Activated CD4-positive, CD25-positive, alpha-beta regulatory T cell (primary cell): ENCODE data around the gene NPAS3.

Experiments used
- DNase-seq, 4 experiments: peaks; one replicate each; lab custom pipeline; 2025; lab: John Stamatoyannopoulos, UW

NPAS3 gene

DNA sequence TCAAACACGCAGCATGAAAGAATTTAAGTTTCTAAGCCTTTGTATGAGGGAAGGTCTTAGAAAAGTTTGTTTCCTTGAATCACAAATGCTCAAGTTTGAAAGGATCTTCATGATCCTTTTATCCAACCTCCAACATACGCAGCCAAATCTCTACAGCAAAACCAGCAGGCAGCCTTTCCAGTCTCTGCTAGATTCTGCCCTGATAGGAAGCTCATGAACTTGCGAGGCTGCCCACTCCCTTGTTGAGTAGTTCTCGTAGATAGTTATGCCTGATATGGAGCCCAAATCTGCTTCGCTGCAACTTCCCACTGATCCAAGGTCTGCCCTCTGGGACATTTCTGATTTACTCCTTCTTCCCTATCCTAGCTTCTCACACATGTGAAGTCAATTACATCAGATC is 739.3 kb downstream of the NPAS3 start:
- DNase-seq: no peak

DNA sequence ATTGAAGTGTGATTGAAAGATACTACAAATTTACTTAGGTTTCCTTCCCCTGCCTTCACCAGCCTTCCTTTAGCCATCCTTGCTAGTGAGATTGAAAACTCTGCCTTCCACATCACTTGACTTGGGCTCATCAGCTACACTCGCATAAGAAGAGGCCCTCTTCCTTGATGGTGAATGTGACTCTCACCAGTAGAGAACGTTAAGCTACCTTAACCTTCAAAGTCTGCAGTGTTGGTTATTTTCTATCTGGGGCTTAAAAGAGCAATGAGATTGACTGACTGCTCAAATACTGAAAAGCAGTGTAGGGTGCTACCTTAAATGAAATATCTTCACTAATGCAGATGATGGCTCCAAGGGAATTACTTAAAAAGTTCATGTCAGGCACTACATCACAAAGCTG is 740.3 kb downstream of the NPAS3 start:
- DNase-seq: no peak

DNA sequence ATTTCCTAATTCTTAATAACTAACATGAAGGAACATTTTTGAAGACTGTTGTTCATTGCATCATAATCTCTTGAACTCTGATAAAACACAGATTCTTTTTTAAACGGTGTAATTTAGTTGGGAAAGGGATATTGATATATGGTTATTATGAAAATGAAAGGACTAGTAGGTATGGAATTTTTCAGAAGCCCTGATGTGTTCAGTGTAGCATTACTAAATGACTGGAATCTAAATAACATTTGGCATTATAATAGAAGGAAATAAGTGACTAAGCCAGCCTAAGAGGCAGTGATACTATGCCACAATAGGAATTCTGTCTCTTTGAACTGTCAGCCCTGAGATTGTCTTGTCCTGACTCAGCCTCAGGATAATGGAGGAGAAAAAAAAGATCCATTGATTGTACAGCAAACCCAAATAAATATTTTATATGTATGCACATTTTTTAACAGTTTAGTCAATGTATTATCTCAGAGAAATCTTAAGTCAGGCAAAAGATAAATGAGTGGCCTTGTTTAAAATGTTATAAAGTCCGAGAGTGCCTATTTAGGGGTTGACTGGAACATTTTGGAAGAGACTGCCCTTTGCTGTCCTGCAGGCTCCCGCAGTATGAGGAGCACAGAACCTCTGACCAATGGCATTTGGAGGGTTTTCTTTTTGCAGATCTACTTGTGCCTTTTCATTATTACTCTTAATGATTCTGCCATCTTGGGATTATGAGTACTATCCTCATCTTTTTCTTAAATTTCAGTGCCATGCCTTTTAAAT is 741.0 kb downstream of the NPAS3 start:
- DNase-seq: no peak

DNA sequence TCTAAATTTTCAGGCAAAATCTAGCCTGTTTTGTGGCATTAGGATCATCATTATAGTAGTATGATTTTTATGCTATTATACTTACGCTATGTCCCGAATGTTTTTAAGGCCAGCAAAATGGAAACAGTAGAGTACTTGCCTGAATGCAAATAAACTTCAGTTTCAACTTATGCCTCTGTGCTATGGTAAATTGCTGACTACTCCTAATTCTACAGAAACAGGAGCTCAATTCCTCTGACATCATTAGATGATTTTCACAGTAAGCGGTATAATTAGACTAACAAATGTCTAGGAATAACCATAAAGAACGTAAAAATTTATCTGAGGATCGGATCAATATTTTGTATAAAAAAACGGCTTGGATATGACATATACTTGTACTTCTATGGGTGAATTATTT is 742.2 kb downstream of the NPAS3 start:
- DNase-seq: no peak

DNA sequence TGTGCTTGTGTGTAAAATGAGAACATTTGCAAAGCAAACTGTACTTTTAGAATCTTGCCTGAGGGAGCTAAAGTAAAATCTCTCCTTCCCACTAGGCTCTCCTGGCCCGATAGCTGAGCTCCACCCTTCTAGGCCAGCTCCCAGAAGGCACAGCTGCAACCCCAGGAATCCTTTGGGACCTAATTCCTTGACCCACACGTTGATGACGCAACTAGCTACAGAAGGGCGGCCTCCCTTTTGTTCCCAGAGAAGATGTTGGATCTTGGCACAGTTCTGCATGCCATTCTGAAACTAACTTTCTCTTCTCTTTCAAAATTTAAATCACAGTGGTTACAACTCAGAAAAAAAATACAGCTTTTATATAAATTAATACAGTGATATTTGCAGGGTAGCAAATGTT is 744.1 kb downstream of the NPAS3 start:
- DNase-seq: no peak

DNA sequence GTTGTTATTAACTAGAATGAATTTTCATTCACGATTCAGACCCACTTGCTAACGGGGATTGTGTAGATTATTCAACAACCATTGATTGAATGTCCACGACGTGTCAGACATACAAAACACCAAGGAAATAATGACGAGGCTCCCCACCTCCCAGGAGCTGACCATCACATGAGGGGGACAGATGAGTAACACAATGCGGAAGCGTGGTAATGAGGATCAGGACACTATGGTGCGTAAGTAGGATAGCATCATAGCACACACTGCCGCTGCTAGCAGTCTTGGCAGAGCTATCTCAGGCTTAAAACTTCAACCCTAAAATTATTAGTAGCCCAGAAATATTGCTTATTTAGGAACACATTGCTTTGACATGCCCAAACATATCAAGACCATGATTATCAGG is 746.3 kb downstream of the NPAS3 start:
- no peak for DNase-seq

DNA sequence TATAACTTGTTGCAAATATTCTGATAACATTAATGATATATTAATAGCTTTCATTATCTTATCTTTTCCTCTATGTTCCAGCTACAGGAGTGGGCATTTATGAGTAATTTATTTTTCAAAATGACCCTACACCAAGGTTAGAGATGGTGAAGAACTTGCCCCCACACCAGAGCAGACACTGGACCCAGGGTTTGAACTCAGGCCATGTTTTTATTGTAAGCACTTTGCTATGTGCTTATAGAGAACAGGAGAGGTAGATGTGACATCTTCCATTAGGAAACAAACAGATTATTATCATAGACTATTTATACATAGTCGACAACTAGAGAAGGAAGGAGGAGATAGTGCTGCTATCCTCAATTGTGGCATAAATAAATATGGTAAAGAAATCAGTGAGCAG is 747.0 kb downstream of the NPAS3 start:
- no peak for DNase-seq

DNA sequence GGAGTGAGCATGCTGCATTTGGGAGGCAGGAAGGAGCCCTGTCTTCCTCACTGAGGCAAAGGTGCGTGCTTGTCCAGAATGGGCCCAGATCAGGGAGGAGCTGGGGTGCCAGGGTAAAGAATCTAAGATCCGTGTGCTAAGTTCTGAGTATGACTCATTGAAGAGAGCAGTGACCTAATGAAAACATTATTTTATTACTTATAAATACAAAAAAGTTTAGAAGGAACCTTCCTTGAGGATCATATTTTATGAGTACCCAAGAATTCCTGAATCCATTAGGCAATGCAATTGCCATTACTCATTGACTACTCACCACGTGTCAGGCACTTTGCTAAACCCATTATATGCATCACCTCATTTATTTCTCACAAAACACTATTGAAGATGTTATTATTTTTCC is 747.5 kb downstream of the NPAS3 start:
- DNase-seq: no peak

DNA sequence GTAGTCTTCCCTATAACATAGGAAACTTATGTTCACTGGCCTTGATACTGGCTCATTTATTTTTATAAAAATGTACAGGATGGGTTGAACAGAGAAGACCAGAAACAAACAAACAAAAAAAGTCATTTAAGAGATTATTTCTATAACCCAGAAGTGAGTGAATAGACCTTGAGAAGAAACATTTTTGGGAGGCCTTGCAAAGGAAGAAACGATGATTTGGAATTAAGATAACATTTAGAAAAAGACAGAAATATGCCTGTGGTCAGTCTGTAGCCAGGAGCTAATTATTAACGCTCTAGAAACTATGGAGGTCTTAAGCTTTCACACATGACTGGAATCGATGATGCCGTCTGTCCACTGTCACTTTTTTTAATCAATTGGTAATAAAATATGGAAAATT is 748.2 kb downstream of the NPAS3 start:
- no peak for DNase-seq

DNA sequence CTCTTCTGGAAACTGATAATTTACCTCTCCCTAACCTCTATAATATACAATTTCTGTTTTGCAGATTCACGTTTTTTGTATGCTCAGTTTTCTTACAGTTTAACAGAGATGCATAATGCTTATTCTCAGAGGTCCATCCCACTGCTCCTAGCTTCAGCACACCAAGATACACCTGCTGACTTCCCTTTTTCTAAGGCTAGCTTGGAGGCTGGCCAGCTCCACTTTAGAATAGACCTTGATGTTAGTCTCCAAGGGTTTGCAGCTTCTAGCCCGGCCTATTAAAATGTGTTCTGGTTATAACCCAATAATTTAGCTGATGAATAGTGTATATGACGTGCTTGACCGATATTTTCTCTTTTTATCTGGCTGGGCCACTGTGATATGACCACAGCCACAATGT is 751.0 kb downstream of the NPAS3 start:
- DNase-seq: no peak

DNA sequence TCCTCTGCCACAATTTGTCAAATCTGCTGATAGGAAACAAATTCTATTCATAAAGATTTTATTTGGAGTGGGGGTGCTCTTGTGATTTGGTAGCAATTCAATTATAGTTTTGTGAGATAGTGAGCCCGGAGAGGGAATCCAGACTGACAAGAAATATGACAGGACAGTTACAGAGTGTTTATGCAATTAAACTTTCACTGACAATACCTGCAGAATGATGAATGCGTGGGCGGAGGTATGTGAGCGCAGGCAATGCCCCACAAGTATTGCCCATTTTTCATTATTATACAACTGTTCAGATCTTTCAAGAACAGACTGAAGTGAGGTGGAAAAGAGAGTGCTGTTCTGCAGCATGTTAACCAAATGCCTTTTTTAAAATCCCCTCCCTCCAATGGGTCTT is 753.2 kb downstream of the NPAS3 start:
- no peak for DNase-seq

DNA sequence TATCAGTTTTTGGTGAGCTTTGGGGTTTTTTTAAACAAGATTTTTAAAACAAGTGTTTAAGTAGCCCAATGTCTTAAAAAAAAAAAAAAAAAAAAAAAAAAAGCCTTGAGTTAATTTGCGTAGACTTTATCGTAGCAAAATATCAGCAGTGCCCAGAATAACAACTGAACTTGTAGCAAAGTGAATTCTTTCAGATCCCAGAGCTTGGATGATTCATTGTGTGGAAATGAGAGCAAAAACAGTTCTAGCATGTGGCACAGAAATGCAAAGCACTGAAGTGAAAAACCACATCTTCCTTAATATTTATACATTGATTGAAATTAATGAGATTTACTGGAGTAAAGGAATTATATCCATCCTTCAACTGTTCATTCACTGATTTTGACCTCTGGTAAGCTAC is 754.1 kb downstream of the NPAS3 start:
- no peak for DNase-seq

DNA sequence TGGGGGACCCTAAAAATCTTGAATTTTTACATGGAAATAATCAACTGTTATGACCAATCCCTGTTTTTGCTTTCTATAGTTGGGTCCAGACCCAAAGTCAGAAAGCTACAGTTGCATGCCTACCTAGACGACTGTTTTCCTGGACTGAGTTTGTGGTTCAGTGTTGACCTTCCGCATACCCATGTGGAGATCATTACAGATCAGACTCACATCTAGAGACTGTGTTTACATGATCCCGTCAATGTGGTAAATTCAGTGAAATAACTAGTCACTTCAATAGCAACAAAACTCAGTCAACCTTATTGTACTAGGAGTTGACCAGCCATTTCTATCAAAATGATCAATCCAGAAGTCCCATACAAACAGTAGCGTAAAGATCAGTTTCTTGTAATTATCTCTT is 754.6 kb downstream of the NPAS3 start:
- DNase-seq: no peak

DNA sequence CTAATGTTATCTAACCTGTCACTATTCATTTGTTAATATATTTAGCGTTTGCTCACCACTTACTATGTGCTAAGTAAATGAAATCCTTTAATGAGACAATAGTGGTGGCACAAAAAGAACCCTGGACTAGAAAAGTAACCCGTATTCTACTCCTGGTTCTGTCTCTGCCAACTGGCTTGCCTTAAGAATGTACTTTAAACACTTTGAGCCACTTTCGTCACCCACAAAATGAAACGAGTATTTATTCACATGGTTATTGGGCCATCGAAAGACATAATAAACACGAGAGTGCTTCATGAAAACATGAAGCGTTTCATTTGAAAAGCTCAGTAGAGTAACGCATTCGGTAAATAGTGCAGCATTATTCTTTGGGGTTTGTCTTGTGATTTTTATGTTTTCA is 757.5 kb downstream of the NPAS3 start:
- no peak for DNase-seq

DNA sequence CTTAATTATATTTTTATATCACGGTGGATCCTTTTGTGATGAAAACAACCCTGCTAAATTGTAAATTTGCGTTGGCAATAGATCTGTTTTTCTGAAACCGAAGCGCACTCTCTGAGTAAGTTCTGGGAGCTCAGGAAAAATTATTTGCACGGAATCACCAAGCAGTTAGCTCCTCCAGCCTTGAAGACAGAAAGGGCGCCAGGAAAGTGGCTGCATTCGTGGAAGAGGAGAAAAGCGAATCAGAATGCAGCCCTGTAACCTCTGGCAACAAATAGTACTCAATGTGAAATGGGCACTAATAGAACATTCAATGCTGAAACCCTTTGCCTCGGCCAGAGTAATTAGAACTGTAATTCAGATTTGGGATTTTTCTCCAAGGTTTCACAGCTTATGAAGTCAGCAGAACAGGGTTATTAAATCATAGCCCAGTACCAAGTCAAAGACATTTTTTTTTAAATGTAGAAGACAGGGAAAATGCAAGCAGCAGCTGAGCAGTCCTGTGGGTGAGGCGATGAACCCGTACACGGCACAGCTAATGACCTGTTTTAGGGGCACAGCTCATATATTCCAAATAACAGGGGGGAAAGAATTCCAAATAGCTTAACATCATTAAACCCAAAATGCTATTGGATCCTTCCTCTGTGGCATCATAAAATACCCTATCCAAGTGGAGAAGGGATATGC is 760.8 kb downstream of the NPAS3 start:
- no peak for DNase-seq

DNA sequence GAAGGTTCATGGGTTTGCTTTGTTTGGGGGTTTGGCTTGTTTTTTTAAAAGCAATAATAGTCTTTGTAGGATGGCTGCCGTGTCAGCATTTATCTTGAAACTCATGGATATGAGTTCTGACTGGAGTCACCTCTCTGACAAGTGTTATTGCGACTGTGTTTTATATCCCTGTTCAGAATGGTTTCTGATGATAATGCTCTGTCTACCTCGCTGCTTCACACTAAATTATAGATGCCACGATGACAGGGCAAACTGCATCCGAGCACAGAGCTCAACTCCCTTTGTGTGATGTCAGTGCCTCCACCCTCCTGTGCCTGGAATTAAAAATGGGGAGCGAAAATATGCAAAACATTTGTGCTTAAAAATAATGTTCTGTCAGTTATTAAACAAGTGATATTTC is 761.4 kb downstream of the NPAS3 start:
- no peak for DNase-seq

DNA sequence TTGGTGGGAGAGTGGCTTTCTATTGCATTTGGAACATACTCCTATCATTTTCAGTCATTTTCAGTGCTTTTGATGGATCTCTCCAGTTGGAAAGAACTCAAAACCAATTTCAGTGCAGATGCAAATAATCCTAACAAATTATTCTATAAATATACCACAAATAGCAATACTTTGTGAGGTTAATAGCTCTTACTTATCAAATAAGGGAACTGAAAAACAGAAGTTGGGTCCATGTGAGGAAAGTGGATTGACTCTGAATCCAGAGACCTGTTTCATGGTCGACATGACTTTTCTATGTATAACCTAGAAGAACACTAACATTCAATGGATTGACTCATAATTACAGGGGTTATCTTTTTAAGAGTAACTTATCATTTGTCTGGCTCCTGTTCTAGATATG is 763.6 kb downstream of the NPAS3 start:
- no peak for DNase-seq

DNA sequence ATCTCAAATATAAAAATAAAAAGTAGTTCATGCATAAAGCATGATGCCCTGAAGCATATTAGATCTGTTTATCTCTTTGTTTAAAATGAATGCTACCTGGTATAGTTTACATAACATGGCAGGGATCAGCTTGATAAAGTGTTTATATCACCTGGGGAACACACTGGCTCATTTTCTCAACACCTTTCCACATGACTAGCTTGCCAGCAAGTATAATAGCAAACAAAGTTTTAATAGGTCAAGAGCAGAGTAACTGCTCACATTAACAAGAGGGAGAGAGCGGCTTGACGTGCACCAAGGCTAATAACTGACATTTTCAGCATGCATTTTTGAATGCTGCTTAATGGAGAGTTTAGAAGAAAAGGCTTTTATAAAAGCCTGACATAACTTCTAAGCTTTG is 765.8 kb downstream of the NPAS3 start:
- DNase-seq: no peak

DNA sequence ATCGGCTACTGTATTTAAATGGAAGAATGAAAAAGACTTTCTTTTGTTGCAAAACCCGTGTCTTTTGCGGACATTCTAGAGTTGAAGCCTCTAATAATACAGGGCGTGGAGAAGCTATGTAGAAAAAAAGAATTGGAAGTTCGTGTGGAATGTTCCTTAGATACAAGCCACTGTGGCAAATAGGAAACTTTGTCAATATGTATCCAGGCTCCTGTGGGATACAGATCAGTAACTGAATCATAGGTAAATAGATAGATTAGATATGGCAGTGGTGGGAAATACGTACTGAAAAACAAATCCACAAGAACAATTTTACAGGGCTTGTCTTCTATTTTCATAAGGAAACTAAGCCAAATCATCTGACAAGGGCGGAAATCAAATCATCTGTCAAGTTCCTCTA is 766.8 kb downstream of the NPAS3 start:
- DNase-seq: no peak

DNA sequence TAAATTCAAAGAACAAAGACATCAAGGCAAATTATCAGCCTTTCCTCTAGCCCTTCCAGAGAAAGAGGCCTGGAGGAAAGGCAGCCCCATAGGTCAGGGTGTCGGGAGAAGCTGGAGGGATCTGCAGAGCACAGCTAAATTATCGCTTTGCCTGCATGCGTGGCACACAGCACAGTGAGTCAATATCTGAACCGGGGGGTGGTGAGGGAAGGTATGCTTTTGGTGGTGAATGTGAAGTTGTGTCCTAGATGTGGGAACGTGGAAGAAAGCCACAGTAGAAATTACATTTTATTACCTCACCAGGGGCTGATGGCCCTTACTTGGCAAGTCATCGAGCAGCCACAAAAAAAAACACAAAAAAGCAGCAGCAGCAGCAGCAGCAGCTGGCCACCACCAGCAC is 769.0 kb downstream of the NPAS3 start:
- DNase-seq: no peak

DNA sequence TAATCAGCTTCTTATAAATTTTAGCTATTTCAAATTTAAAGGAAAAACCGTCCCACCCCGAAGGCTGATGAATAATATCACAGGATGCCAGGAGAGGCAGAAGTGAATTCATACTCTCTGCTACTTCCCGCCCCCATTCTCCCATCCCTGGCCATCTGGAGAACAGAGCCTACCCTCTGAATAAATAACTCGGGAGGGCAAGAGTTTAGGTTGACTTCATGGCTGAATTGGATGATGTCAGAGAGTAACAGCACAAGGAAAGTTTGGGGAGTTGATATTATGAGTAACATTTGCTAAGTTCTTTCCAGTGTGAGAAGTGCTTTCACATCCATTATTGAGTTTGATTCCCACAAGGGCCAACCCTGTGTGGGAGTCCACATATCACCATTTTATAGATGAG is 770.6 kb downstream of the NPAS3 start:
- no peak for DNase-seq

DNA sequence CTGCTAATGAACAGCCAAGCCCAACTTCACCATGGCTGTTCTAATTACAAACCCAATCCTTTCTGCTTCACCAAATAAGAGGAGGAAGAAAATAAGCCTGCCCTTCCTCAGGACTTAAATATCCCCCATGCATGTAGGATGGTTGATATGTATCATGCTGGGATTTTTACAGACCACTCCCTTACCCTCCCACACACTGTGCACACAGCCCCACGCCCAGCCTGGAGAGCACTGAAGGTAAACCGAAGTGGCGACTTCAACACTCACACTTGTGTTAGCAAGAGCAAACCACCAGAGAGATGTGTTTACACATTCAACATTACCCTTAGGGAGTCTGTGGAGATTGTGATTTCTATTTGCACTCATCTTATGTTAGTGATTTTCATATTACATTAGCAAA is 771.0 kb downstream of the NPAS3 start:
- no peak for DNase-seq

DNA sequence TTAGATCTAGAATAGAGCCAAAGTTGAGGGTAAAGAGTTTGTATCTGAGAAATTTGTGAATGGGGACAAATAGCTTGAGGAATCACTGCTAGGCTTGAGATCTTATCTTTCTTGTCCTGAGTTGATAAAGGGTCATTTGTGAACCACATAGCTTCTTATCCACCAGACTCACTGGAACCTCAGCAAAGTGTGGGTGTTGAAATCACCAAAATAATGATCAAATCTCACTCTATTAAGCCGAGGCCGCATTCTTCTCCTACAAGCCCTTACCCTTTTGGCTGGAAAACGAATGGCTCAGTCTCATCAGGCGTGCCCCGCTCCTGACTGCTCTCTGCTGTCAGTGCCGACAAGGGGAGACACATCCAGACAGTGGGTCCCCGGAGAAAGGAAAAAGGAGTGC is 771.6 kb downstream of the NPAS3 start:
- no peak for DNase-seq

DNA sequence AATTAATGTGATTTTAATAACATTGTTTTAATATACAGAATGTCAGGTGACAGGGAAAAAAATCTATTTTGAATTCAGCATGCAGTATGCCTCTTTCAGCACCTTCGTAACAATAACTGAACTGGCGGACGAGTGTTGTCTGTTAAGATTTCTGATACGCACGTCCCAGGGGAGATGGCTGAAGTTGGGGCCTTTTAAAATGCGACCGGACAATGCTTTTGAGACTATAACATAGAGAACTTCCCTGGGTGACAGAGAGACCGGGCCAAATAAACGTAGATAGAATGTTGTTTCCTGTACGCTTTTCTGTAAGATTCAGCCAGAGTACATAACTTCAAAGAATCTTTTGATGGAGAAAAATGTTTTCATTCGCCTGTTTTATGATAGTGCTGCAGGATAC is 772.5 kb downstream of the NPAS3 start:
- no peak for DNase-seq
